ENCODE data around the gene CCNA2.

CCNA2 gene

GRCh38 chr4:121806411-121806810 is 17.3 kb downstream of the CCNA2 start:
- no peak for DNase-seq

GRCh38 chr4:121801715-121802075 is 22.0 kb downstream of the CCNA2 start:
- no peak for DNase-seq

GRCh38 chr4:121800961-121801714 is 22.5 kb downstream of the CCNA2 start, which contains the start of gene EXOSC9:
TSS of gene EXOSC9 (plus strand) at chr4:121801323. CDS start at chr4:121801425, 102 bp downstream.
- DNase-seq = peak in 55 of 56 donors; percentile 46 to 93 (median 85)

- DNase-seq = no peak
Measured at GRCh38 chr4:121800638-121800960, 23.1 kb downstream of the CCNA2 start.

GRCh38 chr4:121799867-121800501 is 23.7 kb downstream of the CCNA2 start:
- no peak for DNase-seq

- DNase-seq = no peak
Measured at GRCh38 chr4:121799208-121799823, 24.4 kb downstream of the CCNA2 start.

- DNase-seq = no peak
Measured at GRCh38 chr4:121796283-121796682, 27.4 kb downstream of the CCNA2 start.

- DNase-seq = no peak
Measured at GRCh38 chr4:121794505-121795188, 29.0 kb downstream of the CCNA2 start.

GRCh38 chr4:121792966-121793365 is 30.7 kb downstream of the CCNA2 start:
- DNase-seq = no peak

GRCh38 chr4:121791481-121791880 is 32.2 kb downstream of the CCNA2 start:
- no peak for DNase-seq

- no peak for DNase-seq
Measured at GRCh38 chr4:121790976-121791375, 32.7 kb downstream of the CCNA2 start.

GRCh38 chr4:121789960-121790829 is 33.5 kb downstream of the CCNA2 start:
- DNase-seq = no peak

- no peak for DNase-seq
Measured at GRCh38 chr4:121789455-121789854, 34.2 kb downstream of the CCNA2 start.

- no peak for DNase-seq
Measured at GRCh38 chr4:121788896-121789295, 34.8 kb downstream of the CCNA2 start.

GRCh38 chr4:121786221-121786620 is 37.5 kb downstream of the CCNA2 start:
- DNase-seq = no peak

- DNase-seq = peak in 19 of 56 donors; percentile 3 to 62 (median 20)
Measured at GRCh38 chr4:121785479-121785878, 38.2 kb downstream of the CCNA2 start.

- no peak for DNase-seq
Measured at GRCh38 chr4:121784975-121785374, 38.7 kb downstream of the CCNA2 start.

GRCh38 chr4:121784401-121784800 is 39.3 kb downstream of the CCNA2 start:
- no peak for DNase-seq

GRCh38 chr4:121783210-121783609 is 40.5 kb downstream of the CCNA2 start:
- no peak for DNase-seq

- DNase-seq = no peak
Measured at GRCh38 chr4:121778991-121779628, 44.6 kb downstream of the CCNA2 start.

- no peak for DNase-seq
Measured at GRCh38 chr4:121777625-121778024, 46.1 kb downstream of the CCNA2 start.
